ENCODE results near the gene SORCS2. TPM values are rescaled to one million over a fixed set of nuclear protein-coding genes. Genes with fewer than 3 reads are reported as not detected.

The SORCS2 gene
- total RNA-seq, 1 experiment from 2014 or later, result 0.91 TPM

- DNase-seq (ENCODE audit: low read depth), result peak; percentile 29
These were observed 131.7 kb downstream of the SORCS2 start for GRCh38 chr4:7323872-7324650.

GRCh38 chr4:7324651-7325121 is 132.3 kb downstream of the SORCS2 start:
- DNase-seq (ENCODE audit: low read depth), result no peak

GRCh38 chr4:7325541-7325940 is 133.2 kb downstream of the SORCS2 start:
- no peak for DNase-seq (ENCODE audit: low read depth)

- no peak for DNase-seq (ENCODE audit: low read depth)
These were observed 134.0 kb downstream of the SORCS2 start for GRCh38 chr4:7326306-7326692.

GRCh38 chr4:7326693-7327340 is 134.5 kb downstream of the SORCS2 start:
- DNase-seq (ENCODE audit: low read depth), result no peak

GRCh38 chr4:7327341-7327885 is 135.1 kb downstream of the SORCS2 start:
- no peak for DNase-seq (ENCODE audit: low read depth)

- no peak for DNase-seq (ENCODE audit: low read depth)
These were observed 136.0 kb downstream of the SORCS2 start for GRCh38 chr4:7328162-7328912.

GRCh38 chr4:7328913-7329638 is 136.7 kb downstream of the SORCS2 start:
- DNase-seq (ENCODE audit: low read depth), result peak; percentile 91

- DNase-seq (ENCODE audit: low read depth), result no peak
These were observed 137.8 kb downstream of the SORCS2 start for GRCh38 chr4:7330031-7330596.

- DNase-seq (ENCODE audit: low read depth), result no peak
These were observed 138.7 kb downstream of the SORCS2 start for GRCh38 chr4:7330811-7331681.

GRCh38 chr4:7331682-7332000 is 139.3 kb downstream of the SORCS2 start:
- no peak for DNase-seq (ENCODE audit: low read depth)

GRCh38 chr4:7332216-7333023 is 140.1 kb downstream of the SORCS2 start:
- peak; percentile 75 for DNase-seq (ENCODE audit: low read depth)

- DNase-seq (ENCODE audit: low read depth), result no peak
These were observed 140.9 kb downstream of the SORCS2 start for GRCh38 chr4:7333024-7333780.

GRCh38 chr4:7333801-7334421 is 141.6 kb downstream of the SORCS2 start:
- DNase-seq (ENCODE audit: low read depth), result no peak

- DNase-seq (ENCODE audit: low read depth), result no peak
These were observed 142.4 kb downstream of the SORCS2 start for GRCh38 chr4:7334521-7335275.

- peak; percentile 71 for DNase-seq (ENCODE audit: low read depth)
These were observed 143.2 kb downstream of the SORCS2 start for GRCh38 chr4:7335344-7336066.

- no peak for DNase-seq (ENCODE audit: low read depth)
These were observed 143.8 kb downstream of the SORCS2 start for GRCh38 chr4:7336067-7336569.
